Gastrocnemius medialis (tissue), 4 donors: Measurements from ENCODE around the gene UPK2. TPM values are rescaled to one million over a fixed set of nuclear protein-coding genes. Genes with fewer than 3 reads are reported as not detected.

Experiments
- ATAC-seq, 2 donors: fragments of 150-250 bp; one replicate each; pipeline ENCODE4 v1.9.1; 2016
- DNase-seq, 2 donors: peaks; one replicate each; pipeline ENCODE4 v3.0.0-alpha.2; 2019
- H3K27ac ChIP-seq, 4 donors: fragments of 200-600 bp; sonication (generic); 1 replicate in 1 of 4; 2 replicates in 3 of 4; pipeline ENCODE4 v1.5.1; 2016 to 2018; ENCODE audit warnings: mild to moderate bottlenecking in 2 of 4, moderate library complexity in 1 of 4
- H3K27me3 ChIP-seq, 3 donors: fragments of 200-600 bp; sonication (generic) in 2 of 3; 1 replicate in 1 of 3; 2 replicates in 2 of 3; pipeline versions ENCODE4 v1.5.1 to v1.6.0; 2016 to 2019; ENCODE audit warnings: mild to moderate bottlenecking in 1 of 3, moderate library complexity in 1 of 3
- H3K36me3 ChIP-seq, 2 donors: fragments of 200-600 bp; sonication (generic) in 1 of 2; one replicate each; pipeline ENCODE4 v1.5.1; 2017 to 2018
- H3K4me1 ChIP-seq, 2 donors: fragments of 200-600 bp; sonication (generic) in 1 of 2; one replicate each; pipeline ENCODE4 v1.5.1; 2016 to 2017; ENCODE audit warnings: mild to moderate bottlenecking in 2 of 2
- H3K4me3 ChIP-seq, 4 donors: fragments of 200-600 bp; sonication (generic) in 3 of 4; 1 replicate in 1 of 4; 2 replicates in 3 of 4; pipeline ENCODE4 v1.5.1; 2016 to 2019; ENCODE audit warnings: mild to moderate bottlenecking in 2 of 4
- H3K9me3 ChIP-seq, 3 donors: fragments of 200-600 bp; sonication (generic) in 2 of 3; 1 replicate in 1 of 3; 2 replicates in 2 of 3; pipeline ENCODE4 v1.5.1; 2016 to 2019
- POLR2A ChIP-seq, 2 donors: fragments of 450-650 bp; IDR thresholded peaks; one replicate each; pipeline ENCODE4 v1.6.1; 2017; ENCODE audit warnings: antibody characterized with exemption in 2 of 2, mild to moderate bottlenecking in 2 of 2, moderate library complexity in 2 of 2
- in situ Hi-C, 4 donors: fragments of 200-750 bp; cut with MboI; loops; one replicate each; pipeline versions ENCODE4 v1.15.0 to v1.8.0; 2017; ENCODE audit warnings: low sequenced_read_pairs in 4 of 4
- intact Hi-C: fragments of 100-400 bp; cut with DNase I; formaldehyde crosslinking; loops from one replicate; pipeline ENCODE4 v1.15.1; 2023; ENCODE audit warnings: low total_unique reads
- total RNA-seq, 4 donors: library from RNA; depleted of rRNA; stranded (reverse); fragments of >200 nt; gene quantifications; one replicate each; pipeline versions ENCODE4 v1.1.0 to v1.2.3, GENCODE V29; 2016
- TF ChIP-seq, protein P1 (sequence below), 5 experiments: fragments of 450-650 bp in 3 of 5; fragments of 200-600 bp in 2 of 5; sonication (generic) in 2 of 5; IDR thresholded peaks in 4 of 5; conservative IDR thresholded peaks in 1 of 5; 1 replicate in 4 of 5; 2 replicates in 1 of 5; pipeline ENCODE4 v1.5.1; 2016 to 2019; ENCODE audit warnings: antibody characterized with exemption in 5 of 5, mild to moderate bottlenecking in 3 of 5, moderate library complexity in 3 of 5

Gene UPK2
- total RNA-seq, 4 donors from 2014 or later, result not detected

DNA sequence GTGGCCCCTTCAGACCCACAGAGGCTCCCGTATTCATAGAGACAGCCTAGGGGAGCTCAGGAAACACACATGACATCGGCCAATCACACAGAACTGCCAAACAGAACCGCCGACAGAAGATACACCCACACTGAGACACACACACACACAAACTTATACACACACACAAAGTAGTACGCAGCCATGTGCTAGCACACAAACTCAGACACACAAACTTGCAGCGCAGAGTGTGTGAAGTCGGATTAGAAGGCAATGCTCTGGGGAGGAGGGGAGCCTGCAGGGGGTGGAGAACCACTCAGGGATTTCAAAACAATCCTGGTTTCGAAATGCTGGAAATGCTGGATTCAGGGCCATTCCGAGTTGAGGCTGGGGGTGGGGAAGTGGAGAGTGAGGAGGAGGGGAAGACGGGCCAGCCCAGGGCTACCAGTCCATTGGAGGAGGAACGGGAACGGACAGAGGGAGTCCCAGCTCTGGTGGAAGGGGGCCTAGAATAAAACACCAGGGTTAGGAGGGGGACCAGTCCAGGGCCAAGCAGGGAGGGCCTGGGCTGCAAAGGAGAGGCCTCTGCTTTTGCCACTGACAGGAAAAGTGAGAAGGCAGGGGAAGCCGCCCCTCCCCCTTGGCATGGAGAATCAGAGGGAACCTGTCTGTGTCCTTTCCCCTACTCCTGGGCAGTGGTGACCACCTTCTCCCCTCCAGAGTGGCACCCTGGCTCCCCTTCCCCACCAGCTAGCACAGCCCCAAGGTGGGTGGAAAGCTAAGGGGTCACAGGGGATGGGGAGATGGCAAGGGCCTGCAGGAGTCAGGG is 34.8 kb upstream of the UPK2 start:
- in situ Hi-C loops (no loop called here), intact Hi-C loops (no loop called here)
- TF ChIP-seq POLR2A (IDR thresholded peaks at IDR 0.05), result no peak
- TF ChIP-seq, protein P1, sequence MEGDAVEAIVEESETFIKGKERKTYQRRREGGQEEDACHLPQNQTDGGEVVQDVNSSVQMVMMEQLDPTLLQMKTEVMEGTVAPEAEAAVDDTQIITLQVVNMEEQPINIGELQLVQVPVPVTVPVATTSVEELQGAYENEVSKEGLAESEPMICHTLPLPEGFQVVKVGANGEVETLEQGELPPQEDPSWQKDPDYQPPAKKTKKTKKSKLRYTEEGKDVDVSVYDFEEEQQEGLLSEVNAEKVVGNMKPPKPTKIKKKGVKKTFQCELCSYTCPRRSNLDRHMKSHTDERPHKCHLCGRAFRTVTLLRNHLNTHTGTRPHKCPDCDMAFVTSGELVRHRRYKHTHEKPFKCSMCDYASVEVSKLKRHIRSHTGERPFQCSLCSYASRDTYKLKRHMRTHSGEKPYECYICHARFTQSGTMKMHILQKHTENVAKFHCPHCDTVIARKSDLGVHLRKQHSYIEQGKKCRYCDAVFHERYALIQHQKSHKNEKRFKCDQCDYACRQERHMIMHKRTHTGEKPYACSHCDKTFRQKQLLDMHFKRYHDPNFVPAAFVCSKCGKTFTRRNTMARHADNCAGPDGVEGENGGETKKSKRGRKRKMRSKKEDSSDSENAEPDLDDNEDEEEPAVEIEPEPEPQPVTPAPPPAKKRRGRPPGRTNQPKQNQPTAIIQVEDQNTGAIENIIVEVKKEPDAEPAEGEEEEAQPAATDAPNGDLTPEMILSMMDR (IDR thresholded peaks at IDR 0.05 in 4 of 5, conservative IDR thresholded peaks at IDR 0.05 in 1 of 5), result no peak
- Histone ChIP-seq H3K27ac (peak overlapping the region; percentile 89 to 100 (median 96)), H3K4me3 (peak overlapping the region; percentile 73 to 93 (median 80)), H3K9me3 (no peaks in the 10 kb centered on the region), H3K4me1 (peaks cover 72 to 84% of the 10 kb centered on the region in 2 donors), H3K36me3 (no peaks in the 10 kb centered on the region), H3K27me3 (no peaks in the 10 kb centered on the region)
- DNase-seq (peak; percentile 66 to 80), ATAC-seq (peak; percentile 2 to 4)

DNA sequence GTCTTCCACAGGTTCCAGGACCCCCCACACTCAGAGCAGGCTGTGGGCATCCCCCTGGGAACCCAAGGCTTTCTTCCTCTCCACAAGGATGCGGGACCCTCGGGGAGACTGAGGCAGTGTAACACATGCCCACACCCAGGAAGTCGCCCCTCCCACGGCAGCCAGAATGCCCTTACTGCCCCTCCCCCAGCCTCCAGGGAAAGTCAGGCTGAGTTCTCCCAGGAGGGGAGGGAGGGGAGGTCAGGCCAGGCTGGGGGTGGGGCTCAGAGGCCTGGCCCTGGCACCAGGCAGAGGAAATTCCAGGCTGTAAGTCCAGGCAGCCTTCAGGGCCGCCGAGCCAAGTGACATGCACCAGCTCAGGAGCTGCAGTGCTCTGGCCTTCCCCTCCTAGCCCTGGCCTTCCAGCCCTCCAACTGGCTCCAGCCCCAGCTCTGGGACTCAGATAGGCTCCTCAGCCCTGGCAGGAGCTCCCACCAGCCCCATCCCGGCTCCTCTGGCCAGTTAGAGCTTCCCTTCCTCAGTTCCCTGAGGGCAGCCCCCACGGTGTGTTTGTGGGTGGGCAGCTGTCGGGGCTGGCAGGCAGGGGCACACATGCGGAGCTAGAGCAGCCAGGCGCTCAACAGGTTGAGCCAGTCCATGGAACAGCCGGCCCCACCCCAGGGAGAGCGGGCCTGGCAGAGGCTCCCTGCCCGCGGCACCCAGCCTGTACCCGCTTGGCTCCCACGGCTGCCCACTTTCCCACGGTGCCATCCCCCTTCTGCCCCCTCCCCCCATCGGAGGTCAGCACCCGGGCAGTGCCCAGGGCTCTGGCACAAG is 34.0 kb upstream of the UPK2 start:
- H3K27me3 ChIP-seq, result no peaks in the 10 kb centered on the region
- H3K4me3 ChIP-seq, result peak overlapping the region; percentile 73 to 93 (median 80)
- H3K36me3 ChIP-seq, result no peaks in the 10 kb centered on the region
- H3K9me3 ChIP-seq, result no peaks in the 10 kb centered on the region
- peaks cover 69 to 82% of the 10 kb centered on the region in 2 donors for H3K4me1 ChIP-seq
- in situ Hi-C loops (no loop called here), intact Hi-C loops (no loop called here)
- ATAC-seq (peak; percentile 23 to 24), DNase-seq (peak; percentile 85 to 94)
- peak; percentile 64 to 68 for TF ChIP-seq POLR2A (IDR thresholded peaks at IDR 0.05)
- TF ChIP-seq, protein P1 (IDR thresholded peaks at IDR 0.05 in 4 of 5, conservative IDR thresholded peaks at IDR 0.05 in 1 of 5), result no peak
- H3K27ac ChIP-seq, result peak overlapping the region; percentile 89 to 100 (median 96)

DNA sequence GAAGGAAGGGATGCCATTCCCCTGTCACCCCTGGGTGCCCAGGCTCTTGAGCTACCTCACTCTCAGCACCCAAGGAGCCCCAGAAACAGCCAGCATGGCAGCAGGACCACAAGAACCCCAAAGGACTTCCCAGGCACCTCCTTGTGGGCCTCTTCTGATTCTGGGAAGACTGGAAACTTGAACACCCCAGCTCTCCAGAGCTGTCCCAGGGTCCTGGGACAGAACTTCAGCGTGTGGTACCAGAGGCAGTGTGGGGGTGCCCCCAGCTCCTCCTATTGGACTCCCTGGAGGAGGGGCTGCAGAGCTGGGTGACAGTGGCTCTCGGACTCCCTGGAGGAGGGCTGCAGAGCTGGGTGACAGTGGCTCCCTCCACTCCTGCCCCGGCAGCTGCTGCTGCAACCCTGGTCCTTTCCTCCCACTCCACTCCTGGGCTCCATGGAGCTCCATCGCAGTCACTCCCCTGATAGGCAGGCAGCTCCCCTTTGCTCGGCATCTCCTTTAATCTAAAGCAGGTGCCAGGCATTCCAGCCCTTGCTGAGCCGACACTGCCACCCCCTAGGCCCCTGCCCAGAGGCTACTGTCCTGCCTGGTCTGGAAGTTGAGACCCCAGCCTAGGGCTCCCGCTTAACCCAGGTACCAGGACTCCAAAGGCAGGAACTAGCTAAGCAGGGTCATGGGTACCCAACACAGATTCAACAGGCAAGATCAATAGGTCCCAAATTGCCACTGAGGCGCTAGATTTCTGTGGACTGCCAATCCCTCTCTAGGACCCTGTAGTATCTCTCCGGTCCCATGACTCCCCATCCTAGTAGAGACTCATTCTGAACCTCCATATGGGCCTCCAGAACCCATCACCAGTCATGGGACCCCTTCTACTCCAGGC is 33.1 kb upstream of the UPK2 start:
- in situ Hi-C loops, result no loop called here
- TF ChIP-seq, protein P1 (IDR thresholded peaks at IDR 0.05 in 4 of 5, conservative IDR thresholded peaks at IDR 0.05 in 1 of 5), result no peak
- no peak for TF ChIP-seq POLR2A (IDR thresholded peaks at IDR 0.05)
- intact Hi-C loops, result loop anchor here (1.0 kb wide), 1 partner anchor 12 kb away; no protein-coding TSS in a partner anchor

More for the DNA sequence above, 33.1 kb upstream of the UPK2 start:
- Histone ChIP-seq H3K27me3 (no peaks in the 10 kb centered on the region), H3K4me1 (peaks cover 69 to 80% of the 10 kb centered on the region in 2 donors), H3K27ac (peak overlapping the region; percentile 89 to 100 (median 96)), H3K4me3 (peak overlapping the region; percentile 73 to 93 (median 80)), H3K36me3 (no peaks in the 10 kb centered on the region), H3K9me3 (no peaks in the 10 kb centered on the region)
- peak in 1 of 2 donors; percentile 14 for DNase-seq
- ATAC-seq, result no peak
